ENCODE results near the gene PEX14. TPM values are rescaled to one million over a fixed set of nuclear protein-coding genes. Genes with fewer than 3 reads are reported as not detected.

Gene PEX14
- total and polyA plus RNA-seq, 9 of the 15 experiments (the other 6 are each of a cell fraction or from before 2014, with no cell fraction given), result 2.6 to 45.7 (median 22.7) TPM

DNA sequence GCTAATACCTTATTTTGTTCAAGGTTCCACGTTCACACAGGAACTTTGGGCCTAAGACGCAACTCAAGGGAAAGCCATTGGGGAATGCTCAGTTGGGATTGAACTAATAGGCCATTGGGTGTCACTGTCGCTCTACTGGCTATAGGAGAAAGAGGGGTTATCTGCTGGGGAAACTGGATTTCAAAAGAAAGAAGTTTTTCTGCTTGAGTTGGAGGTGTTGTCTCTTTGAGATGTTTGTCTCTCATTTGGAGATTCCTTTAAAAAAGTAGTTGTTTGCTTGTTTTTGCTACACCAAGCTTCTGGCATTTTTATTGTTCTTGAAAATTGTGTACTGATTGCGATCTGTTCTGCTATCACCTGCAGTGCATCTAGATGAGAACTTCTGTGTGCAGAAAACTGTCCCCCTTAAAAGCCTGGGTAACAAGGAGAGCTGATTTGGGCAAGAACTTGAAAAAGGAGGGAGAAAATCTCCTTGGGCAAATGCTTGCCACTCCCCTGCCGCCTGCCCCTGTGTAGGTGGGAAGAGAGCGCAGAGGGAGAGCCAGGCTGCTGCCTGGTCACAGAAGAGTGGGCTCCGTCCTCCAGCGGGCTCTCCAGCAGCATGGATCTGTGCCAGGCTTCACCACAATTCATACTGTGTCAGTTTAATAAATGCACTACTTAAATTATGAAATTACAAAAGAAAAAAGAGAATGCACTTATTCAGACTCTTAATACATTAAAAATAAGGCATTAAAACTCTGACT is 39.9 kb downstream of the PEX14 start (continued):
- TF ChIP-seq, protein P1, sequence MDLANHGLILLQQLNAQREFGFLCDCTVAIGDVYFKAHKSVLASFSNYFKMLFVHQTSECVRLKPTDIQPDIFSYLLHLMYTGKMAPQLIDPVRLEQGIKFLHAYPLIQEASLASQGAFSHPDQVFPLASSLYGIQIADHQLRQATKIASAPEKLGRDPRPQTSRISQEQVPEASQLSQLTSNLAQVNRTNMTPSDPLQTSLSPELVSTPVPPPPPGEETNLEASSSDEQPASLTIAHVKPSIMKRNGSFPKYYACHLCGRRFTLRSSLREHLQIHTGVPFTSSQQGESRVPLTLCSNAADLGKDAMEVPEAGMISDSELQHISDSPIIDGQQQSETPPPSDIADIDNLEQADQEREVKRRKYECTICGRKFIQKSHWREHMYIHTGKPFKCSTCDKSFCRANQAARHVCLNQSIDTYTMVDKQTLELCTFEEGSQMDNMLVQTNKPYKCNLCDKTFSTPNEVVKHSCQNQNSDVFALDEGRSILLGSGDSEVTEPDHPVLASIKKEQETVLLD (IDR thresholded peaks at IDR 0.05), result no peak
- TF ChIP-seq KLF10 (CRISPR knock-in tag; IDR thresholded peaks at IDR 0.05), result no peak
- TF ChIP-seq FOXJ3 (CRISPR knock-in tag; IDR thresholded peaks at IDR 0.05), result no peak
- TF ChIP-seq, protein P2, sequence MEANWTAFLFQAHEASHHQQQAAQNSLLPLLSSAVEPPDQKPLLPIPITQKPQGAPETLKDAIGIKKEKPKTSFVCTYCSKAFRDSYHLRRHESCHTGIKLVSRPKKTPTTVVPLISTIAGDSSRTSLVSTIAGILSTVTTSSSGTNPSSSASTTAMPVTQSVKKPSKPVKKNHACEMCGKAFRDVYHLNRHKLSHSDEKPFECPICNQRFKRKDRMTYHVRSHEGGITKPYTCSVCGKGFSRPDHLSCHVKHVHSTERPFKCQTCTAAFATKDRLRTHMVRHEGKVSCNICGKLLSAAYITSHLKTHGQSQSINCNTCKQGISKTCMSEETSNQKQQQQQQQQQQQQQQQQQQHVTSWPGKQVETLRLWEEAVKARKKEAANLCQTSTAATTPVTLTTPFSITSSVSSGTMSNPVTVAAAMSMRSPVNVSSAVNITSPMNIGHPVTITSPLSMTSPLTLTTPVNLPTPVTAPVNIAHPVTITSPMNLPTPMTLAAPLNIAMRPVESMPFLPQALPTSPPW (CRISPR knock-in tag; IDR thresholded peaks at IDR 0.05), result peak; percentile 3; the same call in 1 of the 2 replicates
- no peak for TF ChIP-seq KDM4B (IDR thresholded peaks at IDR 0.05; ENCODE audit: borderline replicate concordance in 2 of 2, low read depth in 1 of 2)
- no peak for TF ChIP-seq CBFA2T3 (IDR thresholded peaks at IDR 0.05)
- TF ChIP-seq ZNF586 (CRISPR knock-in tag; conservative IDR thresholded peaks at IDR 0.05), result no peak
- no peak for TF ChIP-seq PHF20 (IDR thresholded peaks at IDR 0.05; ENCODE audit: partially characterized antibody)
- TF ChIP-seq ZNF696 (CRISPR knock-in tag; conservative IDR thresholded peaks at IDR 0.05), result no peak
- TF ChIP-seq, protein P3, sequence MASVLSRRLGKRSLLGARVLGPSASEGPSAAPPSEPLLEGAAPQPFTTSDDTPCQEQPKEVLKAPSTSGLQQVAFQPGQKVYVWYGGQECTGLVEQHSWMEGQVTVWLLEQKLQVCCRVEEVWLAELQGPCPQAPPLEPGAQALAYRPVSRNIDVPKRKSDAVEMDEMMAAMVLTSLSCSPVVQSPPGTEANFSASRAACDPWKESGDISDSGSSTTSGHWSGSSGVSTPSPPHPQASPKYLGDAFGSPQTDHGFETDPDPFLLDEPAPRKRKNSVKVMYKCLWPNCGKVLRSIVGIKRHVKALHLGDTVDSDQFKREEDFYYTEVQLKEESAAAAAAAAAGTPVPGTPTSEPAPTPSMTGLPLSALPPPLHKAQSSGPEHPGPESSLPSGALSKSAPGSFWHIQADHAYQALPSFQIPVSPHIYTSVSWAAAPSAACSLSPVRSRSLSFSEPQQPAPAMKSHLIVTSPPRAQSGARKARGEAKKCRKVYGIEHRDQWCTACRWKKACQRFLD (CRISPR knock-in tag; IDR thresholded peaks at IDR 0.05), result no peak
- TF ChIP-seq MAFF (IDR thresholded peaks at IDR 0.05; ENCODE audit: low read length), result no peak
- TF ChIP-seq SMAD2 (IDR thresholded peaks at IDR 0.05; ENCODE audit: low read depth, low read length), result no peak
- TF ChIP-seq MED1 (CRISPR knock-in tag; IDR thresholded peaks at IDR 0.05; ENCODE audit: borderline replicate concordance), result no peak
- no peak for TF ChIP-seq ZFP30 (CRISPR knock-in tag; IDR thresholded peaks at IDR 0.05; ENCODE audit: borderline replicate concordance)
- TF ChIP-seq, protein P4, sequence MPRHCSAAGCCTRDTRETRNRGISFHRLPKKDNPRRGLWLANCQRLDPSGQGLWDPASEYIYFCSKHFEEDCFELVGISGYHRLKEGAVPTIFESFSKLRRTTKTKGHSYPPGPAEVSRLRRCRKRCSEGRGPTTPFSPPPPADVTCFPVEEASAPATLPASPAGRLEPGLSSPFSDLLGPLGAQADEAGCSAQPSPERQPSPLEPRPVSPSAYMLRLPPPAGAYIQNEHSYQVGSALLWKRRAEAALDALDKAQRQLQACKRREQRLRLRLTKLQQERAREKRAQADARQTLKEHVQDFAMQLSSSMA (CRISPR knock-in tag; IDR thresholded peaks at IDR 0.05), result no peak
- TF ChIP-seq, protein P5, sequence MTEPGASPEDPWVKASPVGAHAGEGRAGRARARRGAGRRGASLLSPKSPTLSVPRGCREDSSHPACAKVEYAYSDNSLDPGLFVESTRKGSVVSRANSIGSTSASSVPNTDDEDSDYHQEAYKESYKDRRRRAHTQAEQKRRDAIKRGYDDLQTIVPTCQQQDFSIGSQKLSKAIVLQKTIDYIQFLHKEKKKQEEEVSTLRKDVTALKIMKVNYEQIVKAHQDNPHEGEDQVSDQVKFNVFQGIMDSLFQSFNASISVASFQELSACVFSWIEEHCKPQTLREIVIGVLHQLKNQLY (CRISPR knock-in tag; conservative IDR thresholded peaks at IDR 0.05), result no peak
- TF ChIP-seq ARNT (IDR thresholded peaks at IDR 0.05), result no peak
- TF ChIP-seq ZNF347 (CRISPR knock-in tag; IDR thresholded peaks at IDR 0.05; ENCODE audit: low read depth), result no peak
- TF ChIP-seq SRF (CRISPR knock-in tag; IDR thresholded peaks at IDR 0.05), result no peak
- TF ChIP-seq NCOA6 (IDR thresholded peaks at IDR 0.05), result no peak
- no peak for TF ChIP-seq CHD1 (IDR thresholded peaks at IDR 0.05; ENCODE audit: low read length)
- TF ChIP-seq ZNF445 (CRISPR knock-in tag; IDR thresholded peaks at IDR 0.05; ENCODE audit: low read depth), result no peak
- TF ChIP-seq FOXJ2 (tag; IDR thresholded peaks at IDR 0.05), result no peak
- no peak for TF ChIP-seq ZNF24 (IDR thresholded peaks at IDR 0.05)
